GM21528 (cell line): ENCODE data around the gene PAK1IP1.
"Not testable (repeated sequence)": the region's sequence is repeated elsewhere in the genome, so short reads cannot be mapped to it uniquely, and the experiment has no call there.

Experiments
- ATAC-seq: cut with Tn5 transposase; IDR thresholded peaks from one replicate; pipeline ENCODE4 v1.9.1; 2021; ENCODE audit warnings: mild to moderate bottlenecking, moderate library complexity; ENCODE audit not compliant: unreplicated experiment, low FRiP score

Gene PAK1IP1

DNA sequence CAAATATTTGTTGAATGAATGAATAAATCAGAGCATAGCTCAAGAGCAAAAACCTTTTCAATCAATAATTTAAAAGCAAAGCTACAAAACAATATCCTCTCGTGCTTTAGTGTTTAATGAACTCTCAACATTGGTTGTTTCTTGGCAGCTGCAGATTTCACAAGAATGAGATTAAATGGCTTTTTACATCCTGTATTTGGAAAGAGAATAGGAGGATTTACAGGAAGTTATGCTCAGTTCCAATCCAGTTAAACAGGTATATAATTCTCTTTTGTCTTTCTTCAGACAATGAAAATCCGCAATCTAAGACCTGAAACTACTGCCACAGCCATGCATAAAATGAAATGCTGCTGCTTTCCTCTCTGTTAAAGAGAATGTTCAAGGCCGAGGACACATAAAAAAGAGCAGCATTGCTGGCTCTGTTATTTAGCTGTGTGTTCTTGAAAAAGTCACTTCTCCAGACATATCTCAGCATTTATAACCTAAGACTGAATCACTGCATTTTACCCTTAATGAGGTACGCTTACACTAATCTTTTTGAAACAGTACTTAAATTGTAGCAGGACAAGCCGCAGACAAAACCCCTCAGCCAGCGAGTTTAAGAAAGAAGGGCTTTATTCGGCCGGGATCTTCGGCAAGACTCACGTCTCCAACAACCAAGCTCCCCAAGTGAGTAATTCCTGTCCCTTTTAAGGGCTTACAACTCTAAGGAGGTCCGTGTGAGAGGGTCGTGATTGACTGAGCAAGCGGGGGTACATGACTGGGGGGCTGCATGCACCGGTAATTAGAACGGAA, 3.9 kb upstream of the PAK1IP1 start:
- no peak for ATAC-seq

DNA sequence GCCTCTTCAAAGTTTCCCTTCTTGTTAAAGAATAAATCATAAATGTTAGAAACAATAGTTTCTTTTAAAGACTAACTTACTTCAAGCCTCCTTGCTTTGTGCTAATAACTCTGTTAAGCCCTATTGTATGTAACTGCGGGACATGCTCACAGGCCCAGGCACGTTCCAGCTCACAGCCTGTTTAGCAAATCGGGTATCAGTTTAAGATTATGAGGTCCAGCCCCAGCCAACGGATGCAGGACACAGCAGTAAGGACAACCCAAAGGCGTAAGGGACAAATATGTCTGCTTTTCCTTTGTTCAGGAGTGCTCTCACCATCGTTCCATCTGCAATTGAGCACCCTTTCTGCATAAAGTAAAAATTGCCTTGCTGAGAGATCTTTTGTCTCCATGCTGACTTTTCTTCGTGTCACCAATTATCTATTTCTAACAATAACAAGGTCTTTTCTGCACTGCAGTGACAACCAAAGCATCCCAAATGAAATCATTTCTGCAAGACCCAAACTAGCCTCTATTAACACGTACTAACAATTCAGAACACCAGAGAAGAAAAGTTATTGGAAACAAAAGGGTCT, 1.7 kb upstream of the PAK1IP1 start:
- no peak for ATAC-seq

DNA sequence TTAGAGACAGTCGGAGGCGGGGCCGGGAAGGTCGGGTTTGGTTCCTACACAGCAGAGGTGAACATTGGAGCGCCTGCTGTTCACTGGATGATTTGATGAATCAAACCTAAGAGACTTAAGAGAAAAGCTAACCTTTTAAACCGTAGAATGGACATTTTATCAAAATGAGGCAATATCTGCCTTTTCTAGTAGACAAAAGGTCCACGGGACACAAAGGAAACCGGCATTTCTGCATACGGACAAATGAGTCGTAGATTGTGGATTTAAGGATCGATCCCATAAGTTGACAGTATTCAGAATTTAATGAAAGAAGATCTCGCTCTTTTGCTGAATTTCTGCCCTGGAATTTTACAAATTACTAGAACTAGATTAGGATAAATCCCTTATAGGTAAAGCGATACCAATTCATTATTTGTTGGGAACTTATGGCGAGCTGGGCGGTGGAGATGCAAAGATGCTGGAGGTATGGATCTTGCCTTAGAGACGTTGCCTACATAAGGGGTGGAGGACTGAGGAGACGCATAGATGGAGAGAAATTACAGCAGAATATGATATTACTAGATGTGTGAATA, 400 bp downstream of the PAK1IP1 start:
- no peak for ATAC-seq

DNA sequence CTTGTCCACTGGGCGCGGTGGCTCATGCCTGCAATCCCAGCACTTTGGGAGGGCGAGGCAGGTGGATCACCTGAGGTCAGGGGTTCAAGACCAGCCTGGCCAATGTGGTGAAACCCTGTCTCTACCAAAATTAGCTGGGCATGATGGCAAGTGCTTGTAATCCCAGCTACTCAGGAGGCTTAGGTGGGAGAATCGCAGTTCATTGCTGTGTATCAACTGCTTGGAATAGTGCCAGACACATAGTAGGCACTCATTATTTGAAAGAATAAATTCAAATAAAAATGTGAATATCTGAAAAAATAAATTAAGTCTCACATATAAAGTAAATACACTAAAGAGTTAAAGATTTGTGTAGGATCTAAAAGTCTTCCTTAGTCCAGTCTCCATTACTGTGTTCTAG, 1.9 kb downstream of the PAK1IP1 start:
- no peak for ATAC-seq

DNA sequence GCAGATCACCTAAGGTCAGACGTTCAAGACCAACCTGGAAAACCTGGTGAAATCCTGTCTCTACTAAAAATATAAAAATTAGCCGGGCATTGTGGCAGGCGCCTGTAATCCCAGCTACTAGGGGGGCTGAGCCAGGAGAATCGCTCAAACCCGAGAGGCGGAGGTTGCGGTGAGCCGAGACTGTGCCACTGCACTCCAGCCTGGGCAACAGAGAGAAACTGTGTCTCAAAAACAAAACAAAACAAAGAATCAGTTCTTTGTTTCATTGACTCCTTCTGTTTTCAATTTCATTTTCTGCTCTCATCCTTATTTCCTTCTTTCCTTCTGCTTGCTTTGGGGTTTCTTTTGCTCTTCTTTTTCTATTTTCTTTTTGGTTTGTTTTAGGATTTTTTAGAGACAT, 19.2 kb downstream of the PAK1IP1 start:
- ATAC-seq: no peak

DNA sequence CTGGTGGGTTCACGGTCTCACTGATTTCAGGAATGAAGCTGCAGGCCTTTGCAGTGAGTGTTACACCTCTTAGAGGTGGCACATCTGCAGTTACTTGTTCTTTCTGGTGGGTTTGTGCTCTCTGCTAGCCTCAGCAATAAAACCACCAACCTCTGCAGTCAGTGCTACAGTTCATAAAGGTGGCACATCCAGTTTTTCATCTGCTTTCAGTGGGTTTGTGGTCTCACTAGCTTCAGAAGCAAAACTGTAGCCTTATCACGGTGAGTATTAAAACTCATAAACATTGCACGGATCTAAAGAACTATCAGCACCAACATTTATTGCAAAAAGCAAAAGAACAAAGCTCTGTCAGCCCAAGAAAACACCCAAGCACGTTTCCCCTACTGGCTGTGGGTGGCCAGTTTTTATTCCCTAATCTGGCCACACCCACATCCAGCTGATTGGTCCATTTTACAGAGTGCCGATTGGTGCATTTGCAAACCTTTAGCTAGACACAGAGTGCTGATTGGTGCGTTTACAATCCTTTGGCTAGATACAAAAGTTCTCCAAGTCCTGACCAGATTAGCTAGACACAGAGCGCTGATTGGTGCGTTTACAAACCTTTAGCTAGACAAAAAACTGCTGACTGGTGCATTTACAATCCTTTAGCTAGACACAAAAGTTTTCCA, 24.7 kb downstream of the PAK1IP1 start:
- ATAC-seq: no peak

DNA sequence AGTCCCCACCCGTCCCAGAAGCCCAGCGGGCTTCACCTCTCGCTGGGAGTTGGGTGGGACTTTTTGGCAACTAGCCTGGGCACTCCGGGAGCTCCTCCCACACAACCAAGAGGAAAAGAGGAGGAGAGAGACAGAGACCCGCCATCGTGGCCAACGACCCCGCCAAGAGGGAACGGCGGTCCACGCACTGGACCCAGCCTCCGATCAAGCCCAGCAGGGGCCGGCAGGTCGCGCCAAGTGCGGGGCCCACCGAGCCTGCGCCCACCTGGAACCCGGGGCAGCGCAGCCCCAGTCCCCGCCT, 25.1 kb downstream of the PAK1IP1 start:
- ATAC-seq: no peak

DNA sequence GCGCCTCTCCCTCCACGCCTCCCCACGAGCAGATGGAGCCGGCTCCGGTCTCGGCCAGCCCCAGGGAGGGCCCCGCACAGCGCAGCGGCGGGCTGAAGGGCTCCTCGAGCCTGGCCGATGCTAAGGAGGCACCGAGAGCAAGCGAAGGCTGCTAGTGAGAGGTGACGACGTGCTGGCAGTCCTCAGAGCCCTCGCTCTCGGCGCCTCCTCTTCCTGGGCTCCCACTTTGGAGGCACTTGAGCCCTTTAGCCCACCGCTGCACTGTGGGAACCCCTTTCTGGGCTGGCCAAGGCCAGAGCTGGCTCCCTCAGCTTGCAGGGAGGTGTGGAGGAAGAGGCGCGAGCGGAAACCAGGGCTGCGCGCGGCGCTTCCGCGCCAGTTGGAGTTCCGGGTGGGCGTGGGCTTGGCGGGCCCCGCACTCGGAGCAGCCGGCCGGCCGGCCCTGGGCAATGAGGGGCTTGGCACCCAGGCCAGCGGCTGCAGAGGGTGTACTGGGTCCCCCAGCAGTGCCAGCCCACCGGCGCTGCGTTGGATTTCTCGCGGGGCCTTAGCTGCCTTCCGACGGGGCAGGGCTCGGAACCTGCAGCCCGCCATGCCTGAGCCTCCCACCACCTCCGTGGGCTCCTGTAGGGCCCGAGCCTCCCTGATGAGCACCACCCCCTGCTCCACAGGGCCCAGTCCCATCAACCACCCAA, 25.6 kb downstream of the PAK1IP1 start:
- ATAC-seq: no peak

DNA sequence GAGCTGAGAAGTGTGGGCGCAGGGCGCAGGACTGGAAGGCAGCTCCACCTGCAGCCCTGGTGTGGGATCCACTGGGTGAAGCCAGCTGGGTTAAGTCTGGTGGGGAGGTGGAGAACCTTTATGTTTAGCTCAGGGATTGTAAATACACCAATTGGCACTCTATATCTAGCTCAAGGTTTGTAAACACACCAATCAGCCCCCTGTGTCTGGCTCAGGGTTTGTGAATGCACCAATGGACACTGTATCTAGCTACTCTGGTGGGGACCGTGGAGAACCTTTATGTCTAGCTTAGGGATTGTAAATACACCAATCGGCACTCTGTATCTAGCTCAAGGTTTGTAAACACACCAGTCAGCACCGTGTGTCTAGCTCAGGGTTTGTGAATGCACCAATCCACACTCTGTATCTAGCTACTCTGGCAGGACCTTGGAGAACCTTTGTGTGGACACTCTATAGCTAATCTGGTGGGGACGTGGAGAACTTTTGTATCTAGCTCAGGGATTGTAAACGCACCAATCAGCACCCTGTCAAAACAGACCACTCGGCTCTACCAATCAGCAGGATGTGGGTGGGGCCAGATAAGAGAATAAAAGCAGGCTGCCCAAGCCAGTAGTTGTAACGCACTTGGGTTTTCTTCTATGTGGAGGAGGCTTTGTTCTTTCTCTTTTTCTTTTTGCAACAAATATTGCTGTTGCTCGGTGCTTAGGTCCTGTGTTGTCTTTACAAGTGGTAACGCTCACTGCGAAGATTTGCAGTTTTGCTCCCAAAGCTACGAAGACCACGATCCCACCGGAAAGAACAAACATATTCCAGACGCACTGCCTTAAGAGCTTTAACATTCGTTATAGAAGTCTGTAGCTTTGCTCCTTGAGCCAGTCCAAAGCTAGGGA, 26.4 kb downstream of the PAK1IP1 start:
- ATAC-seq: not testable (repeated sequence)

DNA sequence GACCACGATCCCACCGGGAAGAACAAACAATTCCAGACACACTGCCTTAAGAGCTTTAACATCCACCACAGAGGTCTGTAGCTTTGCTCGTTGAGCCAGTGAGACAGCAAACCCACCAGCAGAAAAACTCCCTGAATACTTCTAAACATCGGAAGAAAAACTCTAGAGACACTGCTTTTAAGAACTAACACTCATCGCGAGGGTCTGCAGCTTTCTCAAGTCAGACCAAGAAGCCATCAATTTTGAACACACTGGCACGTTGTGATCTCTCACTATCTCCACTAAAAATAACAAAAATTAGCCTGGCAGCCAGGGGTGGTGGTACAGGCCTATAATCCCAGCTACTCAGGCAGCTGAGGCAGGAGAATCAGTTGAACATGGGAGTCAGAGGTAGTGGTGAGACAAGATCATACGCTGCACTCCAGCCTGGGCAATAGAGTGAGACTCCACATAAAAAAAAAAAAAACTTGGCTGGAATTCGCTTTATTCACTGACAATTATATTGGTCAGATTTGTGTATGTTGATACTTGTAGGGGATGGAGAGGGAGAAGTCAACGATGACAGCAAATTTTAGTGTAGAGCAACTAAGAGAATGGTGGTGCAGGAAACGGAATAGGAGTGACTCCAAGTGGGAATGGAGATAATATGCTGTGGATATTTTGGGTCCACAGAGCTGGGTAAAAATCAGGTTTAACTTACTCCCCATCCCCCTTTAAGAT, 27.2 kb downstream of the PAK1IP1 start:
- ATAC-seq: no peak

DNA sequence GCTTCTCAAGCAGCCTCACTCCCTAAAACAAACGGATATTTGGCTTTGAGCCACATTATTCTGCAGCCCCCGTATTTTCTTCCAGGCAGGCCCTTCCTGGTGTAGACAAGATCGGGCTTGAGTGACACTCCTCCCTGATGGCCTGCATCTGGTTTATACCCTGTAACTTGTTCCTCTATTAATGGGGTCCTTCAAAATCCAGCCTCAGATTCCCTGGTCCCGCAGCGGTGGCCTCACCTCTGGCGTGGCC, 27.7 kb downstream of the PAK1IP1 start:
- no peak for ATAC-seq

DNA sequence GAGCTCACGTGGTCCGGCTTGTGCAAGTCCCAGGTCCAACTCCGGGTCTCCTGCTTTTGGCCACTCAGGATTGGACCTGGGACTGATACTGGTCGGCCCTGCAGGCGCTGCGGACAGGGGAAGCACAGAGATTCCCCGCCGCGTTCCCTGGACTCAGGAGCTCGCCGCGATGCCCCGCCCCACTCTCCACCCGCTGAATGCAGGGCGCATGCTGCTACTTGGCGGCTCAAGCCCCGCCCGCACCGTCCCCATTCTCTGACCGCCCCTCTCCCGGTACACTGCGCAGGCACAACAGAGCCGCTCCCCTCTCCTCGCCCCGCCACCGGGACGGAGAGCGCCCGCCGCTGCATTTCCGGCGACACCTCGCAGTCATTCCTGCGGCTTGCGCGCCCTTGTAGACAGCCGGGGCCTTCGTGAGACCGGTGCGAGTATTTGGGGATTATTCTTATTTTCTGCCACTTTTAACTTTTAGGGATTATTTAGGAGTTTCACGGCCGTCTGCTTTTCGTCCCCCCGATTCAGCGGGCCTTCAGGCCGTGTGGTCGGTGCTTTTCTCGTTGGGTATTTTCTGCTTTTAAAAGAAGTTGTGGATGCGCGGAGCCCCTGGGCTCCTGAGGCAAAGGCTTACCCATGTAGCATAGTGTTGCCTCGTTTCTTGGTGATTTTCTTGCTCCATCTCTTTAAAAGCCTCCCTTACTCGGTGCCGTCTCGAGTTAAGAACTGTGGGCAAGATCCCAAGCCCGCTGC, 28.2 kb downstream of the PAK1IP1 start, which contains the start of gene TMEM14C:
TMEM14C (plus strand) TSS at position 251 of the 747 bp plus-strand sequence. CDS start 1,544 bp downstream, outside the sequence.
- peak; percentile 99 for ATAC-seq

DNA sequence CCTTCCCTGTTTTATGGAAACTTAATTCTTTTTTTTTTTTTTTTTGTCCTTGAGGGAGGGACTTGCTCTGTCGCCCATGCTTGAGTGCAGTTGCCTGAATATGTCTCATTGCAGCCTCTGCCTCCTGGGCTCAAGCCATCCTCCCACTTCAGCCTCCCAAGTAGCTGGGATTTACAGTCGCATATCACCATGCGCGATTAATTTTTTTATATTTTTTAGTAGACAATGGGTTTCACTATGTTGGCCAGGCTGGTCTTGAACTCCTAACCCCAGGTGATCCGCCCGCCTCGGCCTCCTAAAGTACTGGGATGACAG, 28.8 kb downstream of the PAK1IP1 start:
- no peak for ATAC-seq

DNA sequence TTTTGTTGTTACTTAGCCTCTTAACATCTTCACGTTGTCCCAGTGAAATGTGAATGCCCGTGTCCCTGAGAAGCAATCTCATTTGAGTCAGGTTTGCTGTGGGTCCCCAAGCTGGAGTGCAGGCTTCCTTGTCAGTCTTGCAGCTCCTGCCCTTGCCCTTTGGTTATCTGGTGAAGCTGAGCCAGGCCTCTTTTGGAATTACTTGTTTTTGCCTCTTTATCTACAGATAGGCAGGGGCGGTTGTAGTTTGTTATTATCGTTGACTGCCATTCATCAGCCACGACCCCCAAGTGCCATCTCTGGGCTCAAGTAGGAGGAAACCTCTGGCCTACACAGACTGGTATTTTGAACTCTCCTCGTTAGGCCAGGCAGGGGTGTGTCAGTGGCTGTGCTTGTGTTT, 30.3 kb downstream of the PAK1IP1 start:
- no peak for ATAC-seq

DNA sequence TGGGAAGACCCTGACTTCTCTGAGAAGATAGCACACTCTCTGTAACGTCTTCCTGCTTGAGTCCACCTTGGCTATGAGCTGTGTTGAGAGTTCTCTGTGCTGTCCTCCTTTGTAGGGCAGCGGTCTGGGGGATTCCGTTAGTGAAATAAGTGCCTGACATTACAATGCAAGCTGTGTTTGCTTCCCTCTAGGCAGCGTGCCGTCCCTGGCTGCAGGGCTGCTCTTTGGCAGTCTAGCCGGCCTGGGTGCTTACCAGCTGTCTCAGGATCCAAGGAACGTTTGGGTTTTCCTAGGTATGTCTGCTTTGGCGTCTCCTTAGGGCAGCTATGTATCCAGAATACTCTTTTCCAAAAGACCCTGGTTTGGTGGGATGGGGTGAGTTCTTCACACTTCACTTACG, 30.9 kb downstream of the PAK1IP1 start:
- no peak for ATAC-seq

DNA sequence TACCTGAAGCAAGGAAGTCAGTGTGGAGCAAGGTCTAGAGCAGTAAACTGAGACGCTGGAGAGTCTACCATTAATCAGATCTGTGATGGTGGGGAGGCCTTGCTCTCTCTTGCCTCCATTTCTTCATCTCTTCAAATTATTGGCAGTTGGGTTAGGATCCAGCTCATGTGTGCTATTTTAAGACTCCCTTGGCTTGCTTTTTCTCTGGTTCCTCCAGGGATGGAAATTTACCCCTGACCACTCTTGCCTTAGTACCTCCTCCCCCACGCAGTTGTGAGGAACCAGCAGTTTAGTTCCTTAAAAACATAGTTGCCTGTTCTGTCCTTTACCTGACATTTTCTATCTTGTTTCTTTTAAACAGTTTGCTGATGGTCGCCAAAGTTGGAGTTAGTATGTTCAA, 35.5 kb downstream of the PAK1IP1 start:
- ATAC-seq: no peak

DNA sequence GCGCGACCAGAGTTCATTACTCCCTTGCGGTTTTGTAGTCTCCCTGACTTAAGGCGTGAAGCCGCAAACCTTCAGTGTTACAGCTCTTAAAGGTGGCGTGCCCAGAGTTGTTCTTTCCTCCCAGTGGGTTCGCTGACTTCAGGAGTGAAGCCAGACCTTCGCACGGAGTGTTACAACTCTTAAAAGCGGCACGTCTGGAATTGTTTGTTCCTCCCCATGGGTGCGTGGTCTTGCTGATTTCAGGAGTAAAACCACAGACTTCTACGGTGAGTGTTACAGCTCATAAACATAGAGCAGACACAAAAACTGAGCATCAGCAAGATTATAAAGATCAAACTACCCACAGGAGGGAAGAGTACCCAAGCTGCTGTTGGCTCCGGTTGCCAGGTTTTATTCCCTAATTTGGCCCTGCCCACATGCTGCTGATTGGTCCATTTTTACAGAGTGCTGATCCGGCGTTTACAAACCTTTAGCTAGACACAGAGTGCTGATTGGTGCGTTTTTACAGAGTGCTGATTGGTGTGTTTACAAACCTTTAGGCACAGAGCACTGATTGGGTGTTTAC, 38.5 kb downstream of the PAK1IP1 start:
- no peak for ATAC-seq

DNA sequence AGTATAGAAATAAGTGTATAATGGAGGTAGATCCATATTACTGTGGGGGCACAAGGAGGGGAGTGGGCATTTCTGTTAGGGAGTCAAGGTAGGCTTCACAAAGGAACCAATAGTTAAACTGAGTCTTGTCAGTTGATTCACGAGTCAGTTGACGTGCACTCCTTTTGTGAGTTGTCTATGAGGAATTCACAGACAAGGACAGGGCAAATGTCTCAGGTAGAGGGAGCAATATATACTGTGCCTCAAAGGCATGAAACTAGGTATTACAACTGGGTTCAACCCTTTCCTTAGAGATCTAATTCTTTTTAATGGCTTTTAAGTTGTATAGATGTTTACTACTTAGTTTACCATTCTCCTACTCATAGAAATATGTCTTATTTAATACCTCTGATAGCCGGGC, 39.1 kb downstream of the PAK1IP1 start:
- no peak for ATAC-seq

DNA sequence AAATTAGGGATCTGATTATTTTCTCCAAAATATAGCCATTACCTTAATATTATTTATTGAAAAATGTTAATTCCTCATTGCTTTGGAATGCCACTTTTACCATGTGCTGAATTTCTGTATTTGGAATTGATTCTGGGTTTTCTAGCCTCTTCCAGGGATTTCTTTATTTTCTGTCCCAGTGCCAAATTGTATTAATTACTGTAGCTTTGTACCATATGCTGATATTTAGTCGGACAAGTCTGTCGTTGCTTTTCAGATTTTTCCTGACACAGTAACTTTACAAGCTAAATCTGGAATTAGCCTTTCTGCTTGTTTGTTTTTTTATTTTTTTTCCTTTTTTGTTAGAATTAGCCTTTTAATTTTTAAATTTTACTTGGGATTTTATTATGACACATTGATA, 42.0 kb downstream of the PAK1IP1 start:
- no peak for ATAC-seq
